Small intestine (tissue), 7 donors: ENCODE data around the gene RAB17. TPM values are rescaled to one million over a fixed set of nuclear protein-coding genes. Genes with fewer than 3 reads are reported as not detected.

Experiments
- DNase-seq, 2 donors: peaks; one replicate each; pipeline versions ENCODE4 v3.0.0 to v3.0.0-alpha.2; 2013
- FAIRE-seq: peaks from 2 replicates; lab custom pipeline; 2012; peaks lifted over from hg19 to GRCh38; lab: Jason Lieb, UNC
- H3K27ac ChIP-seq, 3 donors: one replicate each; pipeline ENCODE4 v1.5.1; 2013; ENCODE audit warnings: low read length in 2 of 3, mild to moderate bottlenecking in 2 of 3, control low read depth in 1 of 3, inconsistent platforms in 1 of 3, low read depth in 1 of 3, moderate library complexity in 1 of 3
- H3K27me3 ChIP-seq, 3 donors: one replicate each; pipeline ENCODE4 v1.6.1; 2013; ENCODE audit warnings: low read length in 3 of 3, inconsistent platforms in 1 of 3; ENCODE audit not compliant: control insufficient read depth in 3 of 3, insufficient read depth in 3 of 3
- H3K36me3 ChIP-seq, 3 donors: one replicate each; pipeline ENCODE4 v1.6.1; 2013; ENCODE audit warnings: low read length in 3 of 3, inconsistent platforms in 1 of 3, low read depth in 1 of 3, mild to moderate bottlenecking in 1 of 3, moderate library complexity in 1 of 3; ENCODE audit not compliant: control insufficient read depth in 3 of 3, insufficient read depth in 2 of 3
- H3K4me1 ChIP-seq, 3 donors: one replicate each; pipeline ENCODE4 v1.6.1; 2013; ENCODE audit warnings: low read length in 2 of 3, inconsistent platforms in 1 of 3, low read depth in 1 of 3, mild to moderate bottlenecking in 1 of 3, moderate library complexity in 1 of 3; ENCODE audit not compliant: control insufficient read depth in 3 of 3, insufficient read depth in 2 of 3
- H3K4me3 ChIP-seq, 3 donors: one replicate each; pipeline ENCODE4 v1.5.1; 2013; ENCODE audit warnings: low read length in 3 of 3, control low read depth in 1 of 3, inconsistent platforms in 1 of 3, low read depth in 1 of 3, mild to moderate bottlenecking in 1 of 3, moderate library complexity in 1 of 3
- H3K9me3 ChIP-seq, 2 donors: one replicate each; pipeline ENCODE4 v1.6.1; 2013; ENCODE audit warnings: low read depth in 1 of 2, low read length in 1 of 2; ENCODE audit not compliant: control insufficient read depth in 2 of 2, insufficient read depth in 1 of 2
- WGBS, 3 donors: extraction: QIAGEN DNeasy Blood & Tissue Kit; methylation state at CpG; one replicate each; pipeline ENCODE4 v1.1.7; 2013; 5-methylcytosine and 5-hydroxymethylcytosine counted together
- polyA plus RNA-seq, 4 donors: library from polyadenylated mRNA; stranded (reverse) in 3 of 4; unstranded in 1 of 4; fragments of 200-250 nt in 3 of 4; fragments of 120-200 nt in 1 of 4; gene quantifications; one replicate each; pipeline versions ENCODE4 v1.2.1 to v1.2.3, GENCODE V29; 2013
- donor health status: healthy with polysubstance abuse.
- donor health status: control.
- donor health status: control.
- donor health status: Bipolar disorder and iron deficiency.
- donor health status: healthy.

RAB17 gene
- polyA plus RNA-seq, 4 donors, result 52.8 to 613 (median 354) TPM

GRCh38 chr2:237532160-237532559 is 58.4 kb downstream of the RAB17 start:
- Histone ChIP-seq H3K4me3 (no peak overlapping the region), H3K9me3 (no peaks in the 10 kb centered on the region), H3K4me1 (no peaks in the 10 kb centered on the region), H3K27me3 (peaks cover 0 to 2% (median 0%) of the 10 kb centered on the region in 3 donors), H3K36me3 (no peaks in the 10 kb centered on the region), H3K27ac (no peak overlapping the region)
- no peak for FAIRE-seq
- 72 to 91% (median 82%) methylated on average over 11 of the region's 11 CpGs for WGBS, 3 donors
- no peak for DNase-seq

GRCh38 chr2:237530472-237531433 is 59.8 kb downstream of the RAB17 start:
- no peaks in the 10 kb centered on the region for H3K4me1 ChIP-seq
- peak overlapping the region in 1 of 3 donors; percentile 17 for H3K27ac ChIP-seq
- peaks cover 0 to 2% (median 0%) of the 10 kb centered on the region in 3 donors for H3K27me3 ChIP-seq
- DNase-seq (no peak), FAIRE-seq (no peak)
- H3K36me3 ChIP-seq, result no peaks in the 10 kb centered on the region
- H3K9me3 ChIP-seq, result no peaks in the 10 kb centered on the region
- WGBS, 3 donors, result 90 to 97% (median 90%) methylated on average over 12 of the region's 12 CpGs
- H3K4me3 ChIP-seq, result no peak overlapping the region

- H3K27me3 ChIP-seq, result peaks cover 0 to 2% (median 0%) of the 10 kb centered on the region in 3 donors
Measured at GRCh38 chr2:237529452-237530402, 60.8 kb downstream of the RAB17 start.

GRCh38 chr2:237527766-237528165 is 62.8 kb downstream of the RAB17 start:
- WGBS, 3 donors, result 94 to 97% (median 96%) methylated on average over 5 of the region's 5 CpGs
- FAIRE-seq (no peak), DNase-seq (no peak)
- H3K4me1 ChIP-seq, result peaks cover 0 to 4% (median 0%) of the 10 kb centered on the region in 3 donors
- no peak overlapping the region for H3K27ac ChIP-seq
- H3K9me3 ChIP-seq, result no peaks in the 10 kb centered on the region
- no peaks in the 10 kb centered on the region for H3K36me3 ChIP-seq
- H3K27me3 ChIP-seq, result no peaks in the 10 kb centered on the region
- no peak overlapping the region for H3K4me3 ChIP-seq

More at GRCh38 chr2:237529452-237530402, 60.8 kb downstream of the RAB17 start:
- Histone ChIP-seq H3K4me1 (peaks cover 0 to 4% (median 0%) of the 10 kb centered on the region in 3 donors), H3K27ac (peak overlapping the region in 1 of 3 donors; percentile 8), H3K36me3 (no peaks in the 10 kb centered on the region), H3K4me3 (no peak overlapping the region), H3K9me3 (no peaks in the 10 kb centered on the region)
- DNase-seq, result no peak
- no peak for FAIRE-seq
- WGBS, 3 donors, result 84 to 93% (median 88%) methylated on average over 19 of the region's 19 CpGs

- FAIRE-seq (no peak), DNase-seq (no peak)
- Histone ChIP-seq H3K4me1 (peaks cover 0 to 4% (median 0%) of the 10 kb centered on the region in 3 donors), H3K36me3 (no peaks in the 10 kb centered on the region), H3K4me3 (no peak overlapping the region), H3K9me3 (no peaks in the 10 kb centered on the region), H3K27ac (no peak overlapping the region), H3K27me3 (no peaks in the 10 kb centered on the region)
- 92 to 93% (median 93%) methylated on average over 11 of the region's 11 CpGs for WGBS, 3 donors
Measured at GRCh38 chr2:237527233-237527632, 63.3 kb downstream of the RAB17 start.

- Histone ChIP-seq H3K4me1 (peaks cover 0 to 8% (median 4%) of the 10 kb centered on the region in 3 donors), H3K27me3 (no peaks in the 10 kb centered on the region), H3K9me3 (no peaks in the 10 kb centered on the region), H3K4me3 (no peak overlapping the region), H3K36me3 (no peaks in the 10 kb centered on the region), H3K27ac (no peak overlapping the region)
- WGBS, 3 donors, result 87 to 95% (median 94%) methylated on average over 16 to 17 of the region's 17 CpGs
- FAIRE-seq (no peak), DNase-seq (no peak)
Measured at GRCh38 chr2:237525559-237526157, 64.9 kb downstream of the RAB17 start.

GRCh38 chr2:237524631-237525030 is 65.9 kb downstream of the RAB17 start:
- Histone ChIP-seq H3K9me3 (no peaks in the 10 kb centered on the region), H3K36me3 (no peaks in the 10 kb centered on the region), H3K4me3 (no peak overlapping the region), H3K27ac (peak overlapping the region in 1 of 3 donors; percentile 78), H3K4me1 (peaks cover 0 to 16% (median 8%) of the 10 kb centered on the region in 3 donors), H3K27me3 (no peaks in the 10 kb centered on the region)
- FAIRE-seq (no peak), DNase-seq (peak; percentile 30 to 88)
- 38 to 62% (median 44%) methylated on average over 6 of the region's 6 CpGs for WGBS, 3 donors
